ENCODE results near the gene RAD51.

Gene RAD51

GRCh38 chr15:40762919-40763800 lies 68.2 kb downstream of the RAD51 start:
- peak in 1 of 2 donors; percentile 26 for DNase-seq (ENCODE audit: low read depth in 1 of 2, low spot score in 1 of 2)

GRCh38 chr15:40763801-40764628 lies 69.0 kb downstream of the RAD51 start, which contains the start of gene GCHFR:
GCHFR (plus strand) TSS chr15:40764068; CDS start chr15:40764181, 113 bp downstream.
- peak; percentile 34 to 61 for DNase-seq (ENCODE audit: low read depth in 1 of 2, low spot score in 1 of 2)

GRCh38 chr15:40764629-40765103 lies 69.7 kb downstream of the RAD51 start:
- no peak for DNase-seq (ENCODE audit: low read depth in 1 of 2, low spot score in 1 of 2)

GRCh38 chr15:40766194-40766815 lies 71.3 kb downstream of the RAD51 start:
- DNase-seq (ENCODE audit: low read depth in 1 of 2, low spot score in 1 of 2) = no peak

GRCh38 chr15:40766906-40767837 lies 72.2 kb downstream of the RAD51 start:
- DNase-seq (ENCODE audit: low read depth in 1 of 2, low spot score in 1 of 2) = no peak

GRCh38 chr15:40767838-40768500 lies 73.0 kb downstream of the RAD51 start:
- DNase-seq (ENCODE audit: low read depth in 1 of 2, low spot score in 1 of 2) = no peak

GRCh38 chr15:40768521-40769273 lies 73.7 kb downstream of the RAD51 start:
- DNase-seq (ENCODE audit: low read depth in 1 of 2, low spot score in 1 of 2) = no peak

GRCh38 chr15:40769274-40770146 lies 74.5 kb downstream of the RAD51 start, which contains the start of gene C15orf62:
C15orf62 (plus strand) TSS chr15:40769980; CDS start chr15:40770496, 516 bp downstream.
- peak in 1 of 2 donors; percentile 21 for DNase-seq (ENCODE audit: low read depth in 1 of 2, low spot score in 1 of 2)

- DNase-seq (ENCODE audit: low read depth in 1 of 2, low spot score in 1 of 2) = no peak
Measured at GRCh38 chr15:40770147-40770721, 75.3 kb downstream of the RAD51 start.

GRCh38 chr15:40771242-40771641 lies 76.3 kb downstream of the RAD51 start:
- no peak for DNase-seq (ENCODE audit: low read depth in 1 of 2, low spot score in 1 of 2)

GRCh38 chr15:40772014-40772413 lies 77.0 kb downstream of the RAD51 start:
- no peak for DNase-seq (ENCODE audit: low read depth in 1 of 2, low spot score in 1 of 2)

- no peak for DNase-seq (ENCODE audit: low read depth in 1 of 2, low spot score in 1 of 2)
Measured at GRCh38 chr15:40773496-40773895, 78.5 kb downstream of the RAD51 start.

- DNase-seq (ENCODE audit: low read depth in 1 of 2, low spot score in 1 of 2) = no peak
Measured at GRCh38 chr15:40773902-40774301, 78.9 kb downstream of the RAD51 start.

- no peak for DNase-seq (ENCODE audit: low read depth in 1 of 2, low spot score in 1 of 2)
Measured at GRCh38 chr15:40775007-40775406, 80.0 kb downstream of the RAD51 start.

GRCh38 chr15:40775740-40776536 lies 81.0 kb downstream of the RAD51 start:
- no peak for DNase-seq (ENCODE audit: low read depth in 1 of 2, low spot score in 1 of 2)

- DNase-seq (ENCODE audit: low read depth in 1 of 2, low spot score in 1 of 2) = no peak
Measured at GRCh38 chr15:40776537-40777141, 81.7 kb downstream of the RAD51 start.
